T47D (cell line): ENCODE data around the gene ANGPTL2.
A peak's percentile ranks its signal among the peaks of the same experiment; 100 is the strongest.

ENCODE experiments used
- DNase-seq, 2 experiments: peaks; one replicate each; pipeline versions ENCODE4 v3.0.0 to v3.0.0-alpha.2; 2011 to 2012; ENCODE audit warnings: low read depth in 1 of 2, low spot score in 1 of 2
- JUND ChIP-seq: IDR thresholded peaks from 2 replicates; pipeline ENCODE4 v1.6.1; 2012; ENCODE audit warnings: low read depth
- in situ Hi-C: cut with HindIII; loops from 2 replicates; pipeline ENCODE4 v1.10.0; 2016; ENCODE audit warnings: low sequenced_read_pairs, low pct_unique_long_range_greater_than_20kb

The ANGPTL2 gene

DNA sequence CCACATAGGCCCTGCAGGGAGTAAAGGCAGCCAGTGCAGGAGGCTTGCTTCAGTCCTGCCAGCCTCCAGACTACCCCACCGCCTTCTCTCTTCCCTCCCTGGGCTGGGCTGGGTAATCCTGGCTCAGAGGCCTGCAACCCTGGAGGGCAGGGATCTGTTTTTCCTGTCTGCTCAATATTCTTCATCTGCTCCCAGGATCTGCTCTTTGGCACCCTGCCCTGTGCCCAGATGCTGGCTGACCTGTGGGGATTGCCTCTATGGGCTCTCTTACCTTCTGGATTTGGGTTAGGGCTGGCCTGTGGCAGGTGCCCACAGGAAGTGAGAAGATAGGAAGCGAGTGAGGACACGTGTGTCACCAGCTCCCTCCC lies 7.3 kb upstream of the ANGPTL2 start:
- no peak for TF ChIP-seq JUND
- in situ Hi-C loops: no loop called here
- no peak for DNase-seq

DNA sequence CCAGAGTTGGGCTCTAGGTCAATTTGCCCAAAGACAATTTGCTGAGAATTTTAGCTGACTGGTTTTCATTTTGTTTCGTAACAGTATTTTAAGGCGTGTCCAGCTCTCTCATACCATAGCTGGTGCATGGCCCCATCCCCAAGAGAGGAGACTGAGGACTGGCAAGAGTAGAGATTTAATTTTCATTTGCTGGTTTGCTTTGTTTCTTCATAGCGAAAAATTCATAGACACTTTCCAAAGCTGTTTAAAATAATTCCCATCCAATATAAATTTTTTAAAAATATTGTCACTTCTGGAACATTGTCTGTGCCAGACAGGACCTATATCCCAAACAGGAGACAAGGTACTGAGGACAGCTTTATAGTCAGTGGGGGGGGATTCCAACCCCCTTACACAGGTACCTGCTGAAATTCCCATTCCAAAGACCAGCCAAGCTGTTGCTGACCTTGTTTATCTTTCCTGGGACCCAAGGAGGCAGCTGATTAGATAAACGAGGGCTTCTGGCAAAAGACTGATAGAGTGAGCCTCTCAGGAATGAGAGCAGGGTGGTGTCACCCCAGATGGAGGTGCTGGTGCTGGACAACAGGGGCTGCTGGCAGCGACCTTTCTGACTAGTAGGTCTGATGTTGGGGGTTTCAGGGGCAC lies 6.8 kb upstream of the ANGPTL2 start:
- DNase-seq: no peak
- no peak for TF ChIP-seq JUND
- in situ Hi-C loops: no loop called here

DNA sequence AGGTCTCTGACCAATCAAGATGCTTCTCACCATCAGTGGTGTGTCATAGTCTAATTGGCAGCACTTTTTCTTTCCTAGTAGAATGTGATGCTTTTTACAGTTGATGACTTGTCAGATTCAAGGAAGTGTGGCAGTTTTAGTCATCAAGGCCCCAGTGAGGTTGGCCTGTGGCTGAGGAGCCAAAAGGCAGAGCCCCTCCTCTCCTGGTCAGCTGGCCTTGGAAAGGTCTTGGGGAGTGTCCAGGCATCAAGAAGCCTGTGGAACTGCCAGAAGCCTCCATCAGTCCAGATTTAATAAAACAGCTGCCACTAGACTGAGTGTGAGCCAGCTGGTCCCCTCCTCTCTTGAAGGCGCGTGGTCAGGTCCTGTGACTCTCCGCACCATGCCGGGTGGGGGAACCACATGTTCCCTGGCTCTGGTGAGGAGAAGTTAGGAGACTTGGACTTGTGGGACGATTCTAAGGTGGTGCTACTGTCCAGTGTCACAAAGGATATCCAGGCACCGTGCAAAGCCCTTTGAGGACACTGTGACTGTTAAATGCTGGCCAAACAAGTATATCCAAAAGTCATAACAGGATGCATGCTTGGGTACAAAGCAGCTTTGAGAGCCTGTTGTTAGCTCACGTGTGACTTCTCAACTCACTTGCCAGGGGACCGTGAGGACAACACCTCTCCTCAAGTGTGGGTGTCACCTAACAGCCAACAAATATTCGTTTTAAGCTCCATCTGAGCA lies 6.1 kb upstream of the ANGPTL2 start:
- in situ Hi-C loops: no loop called here
- peak in 1 of 2 experiments; percentile 20 for DNase-seq
- no peak for TF ChIP-seq JUND

DNA sequence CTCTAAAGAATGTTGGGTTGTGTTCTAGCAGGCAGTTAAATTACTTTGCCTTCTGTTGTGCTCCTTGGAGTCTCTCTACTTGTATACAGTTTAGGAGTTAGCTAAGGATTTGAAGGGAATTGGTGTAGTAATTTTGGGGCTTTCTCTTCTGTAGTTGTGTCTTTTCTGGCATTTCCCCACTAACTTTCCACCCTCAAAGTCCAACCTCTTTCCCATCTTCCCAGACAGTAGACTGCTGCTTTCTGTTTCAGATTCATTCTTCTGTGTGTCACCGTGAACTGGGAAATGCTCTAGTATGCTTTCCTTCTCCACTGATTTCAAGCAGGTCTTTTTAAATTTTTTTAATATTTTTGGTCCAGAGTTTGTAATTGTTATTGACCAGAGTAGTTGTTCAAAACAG lies 4.5 kb upstream of the ANGPTL2 start:
- no peak for TF ChIP-seq JUND
- no peak for DNase-seq
- in situ Hi-C loops: no loop called here

DNA sequence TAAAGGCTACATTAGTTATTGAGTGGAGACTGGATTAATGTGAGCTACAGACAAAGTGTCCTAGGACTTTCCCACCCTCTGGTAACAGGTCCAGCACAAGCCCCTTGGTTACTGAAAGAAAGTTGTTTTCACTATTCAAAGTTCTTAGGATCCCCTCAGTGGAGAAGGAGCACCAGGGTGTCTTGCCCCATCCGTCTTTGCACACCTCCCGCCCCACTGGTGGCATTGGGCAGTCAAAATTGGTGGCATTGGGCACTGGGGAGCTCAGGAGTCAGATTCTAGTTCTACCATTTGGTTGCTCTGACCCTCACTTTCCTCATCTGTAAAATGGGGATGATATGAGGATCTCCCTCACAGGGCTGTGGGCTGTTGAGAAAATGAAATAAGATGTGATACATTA lies 2.4 kb upstream of the ANGPTL2 start:
- in situ Hi-C loops: no loop called here
- TF ChIP-seq JUND: no peak
- no peak for DNase-seq

DNA sequence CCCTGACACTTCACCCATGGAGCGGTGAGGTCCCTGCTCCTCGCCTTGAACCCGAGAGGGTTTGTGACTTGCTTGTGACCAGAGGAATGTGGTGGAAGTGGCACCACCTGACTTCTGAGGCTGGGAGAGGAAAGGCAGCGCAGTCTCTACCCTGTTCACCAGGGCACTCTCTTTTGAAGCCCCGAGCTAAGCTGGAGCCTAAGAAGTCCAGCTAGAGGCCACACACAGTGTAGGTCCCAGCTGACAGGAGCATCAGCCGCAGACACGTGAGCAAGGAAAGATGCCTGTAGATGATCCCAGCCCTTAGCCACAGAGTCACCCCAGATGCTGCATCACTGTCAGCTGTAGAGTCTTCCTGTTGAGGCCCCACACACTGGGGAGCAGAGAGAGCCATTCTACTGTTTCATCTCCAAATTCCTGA lies 1.7 kb upstream of the ANGPTL2 start:
- TF ChIP-seq JUND: no peak
- no peak for DNase-seq
- in situ Hi-C loops: no loop called here

DNA sequence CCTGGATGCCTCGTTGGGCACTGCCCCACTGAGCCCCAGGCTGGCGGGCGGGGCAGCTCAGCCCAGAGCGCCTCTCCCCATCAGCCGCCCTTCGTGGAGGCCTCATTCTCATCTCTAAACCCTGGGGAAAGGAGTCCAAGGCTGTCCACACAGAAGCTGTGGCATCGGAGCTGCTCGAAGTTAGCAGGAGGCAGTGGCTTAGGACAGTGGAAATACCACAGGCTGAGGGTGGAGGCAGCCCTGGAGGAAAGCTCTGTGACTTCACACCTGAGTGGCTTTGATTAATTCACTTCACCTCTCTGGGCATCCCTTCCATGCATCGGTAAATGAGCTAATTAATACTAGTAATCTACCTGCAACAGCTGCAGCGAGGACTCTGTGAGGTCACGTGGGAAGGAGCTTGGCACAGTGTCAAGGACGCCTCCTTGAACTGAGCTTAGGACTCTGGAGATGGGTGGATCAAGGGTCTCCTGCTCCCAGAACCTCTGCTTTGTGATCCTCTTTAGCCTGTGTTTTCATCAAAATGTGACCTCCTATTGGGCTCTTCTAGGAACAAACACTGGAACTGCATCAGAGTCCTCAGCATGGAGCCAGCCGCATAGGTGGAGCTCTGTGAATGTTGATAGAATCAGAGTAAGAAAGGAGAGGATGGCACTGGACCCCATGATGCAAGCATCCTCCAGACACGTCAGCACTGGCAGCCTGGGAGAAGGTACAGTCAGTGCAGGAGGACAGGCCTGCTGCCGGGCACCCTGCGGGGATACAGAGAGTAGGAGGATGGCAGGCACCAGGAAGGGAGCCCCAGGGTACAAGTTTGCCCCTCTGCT lies 842 bp upstream of the ANGPTL2 start:
- no peak for TF ChIP-seq JUND
- in situ Hi-C loops: no loop called here
- DNase-seq: no peak

DNA sequence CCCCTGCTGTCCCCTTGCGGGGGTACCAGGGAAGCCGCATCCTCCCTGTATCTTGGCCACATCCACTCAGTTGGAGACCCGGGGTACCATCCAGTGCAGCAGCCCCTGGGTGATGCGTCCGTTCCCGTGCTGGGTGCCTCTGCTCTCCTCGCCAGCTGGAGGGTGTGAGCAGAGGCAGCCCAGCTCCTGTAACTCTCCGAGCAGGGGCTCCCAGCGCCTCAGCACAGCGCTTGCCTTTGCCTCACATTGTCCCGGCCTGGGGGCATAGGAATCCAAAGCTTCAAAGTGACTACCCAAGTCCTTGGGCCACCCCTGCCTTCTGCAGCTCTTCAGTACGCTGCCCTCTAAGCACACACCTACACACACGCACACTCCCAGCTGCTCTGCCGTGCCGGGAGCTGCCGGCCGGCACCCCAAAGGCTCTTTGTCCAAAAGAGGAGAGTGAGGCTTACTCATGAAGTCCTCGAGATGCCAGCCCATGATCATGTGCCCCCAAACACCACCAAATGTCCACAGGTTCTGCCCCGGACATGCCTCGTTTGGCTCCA lies 733 bp downstream of the ANGPTL2 start:
- TF ChIP-seq JUND: no peak
- no peak for DNase-seq
- in situ Hi-C loops: no loop called here

DNA sequence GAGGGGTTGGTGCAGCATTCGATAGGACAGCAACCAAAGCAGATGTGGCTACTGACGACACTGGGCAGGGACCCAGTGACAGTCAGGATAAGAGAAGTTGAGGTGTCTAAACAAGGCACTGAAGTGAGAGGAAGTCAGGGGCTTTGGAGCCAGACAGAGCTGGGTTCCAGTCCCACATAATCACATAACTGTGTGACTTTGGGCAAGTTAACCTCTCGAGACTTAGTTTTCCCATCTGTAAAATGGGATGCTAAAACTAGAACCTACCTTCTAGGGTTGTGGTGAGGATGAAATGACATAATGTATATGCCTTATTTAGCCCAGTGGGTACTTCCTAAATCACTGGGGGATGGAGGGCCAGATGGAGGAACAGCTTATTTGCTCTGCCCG lies 3.1 kb downstream of the ANGPTL2 start:
- in situ Hi-C loops: no loop called here
- no peak for DNase-seq
- no peak for TF ChIP-seq JUND

DNA sequence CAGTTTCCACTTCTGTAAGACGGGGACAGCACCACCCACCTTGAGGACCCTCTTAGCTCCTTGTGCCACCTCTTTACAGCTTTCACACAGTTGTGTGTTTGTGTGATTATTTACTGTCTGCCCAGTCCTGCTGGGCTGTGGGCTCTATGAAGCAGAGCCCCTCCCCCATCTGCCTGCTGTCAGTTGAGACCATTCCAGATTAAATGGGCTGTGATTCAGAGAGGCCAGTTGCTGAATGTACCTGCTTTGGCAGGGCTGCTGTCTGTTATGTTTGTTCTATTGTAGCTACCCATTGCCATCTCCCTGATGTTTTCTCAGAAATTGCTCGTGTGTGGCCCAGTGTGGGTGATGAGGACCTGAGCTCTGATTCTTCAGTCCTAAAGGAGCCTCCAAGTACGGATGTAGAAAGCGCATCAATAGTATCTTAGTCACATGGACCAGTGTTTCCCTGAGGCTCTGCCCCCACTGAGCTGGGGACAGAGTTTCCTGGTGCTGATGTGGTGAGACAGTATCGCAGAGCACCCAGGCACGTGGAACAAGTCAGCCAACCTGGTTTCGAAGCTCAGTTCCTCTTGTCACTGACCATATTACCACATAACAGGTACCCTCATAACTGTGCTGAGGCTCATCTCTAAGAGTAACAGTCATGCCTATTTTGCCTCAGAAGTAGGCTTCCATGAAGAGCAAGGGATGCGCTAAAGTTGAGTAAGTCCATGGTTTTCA lies 3.7 kb downstream of the ANGPTL2 start:
- no peak for DNase-seq
- in situ Hi-C loops: no loop called here
- no peak for TF ChIP-seq JUND

DNA sequence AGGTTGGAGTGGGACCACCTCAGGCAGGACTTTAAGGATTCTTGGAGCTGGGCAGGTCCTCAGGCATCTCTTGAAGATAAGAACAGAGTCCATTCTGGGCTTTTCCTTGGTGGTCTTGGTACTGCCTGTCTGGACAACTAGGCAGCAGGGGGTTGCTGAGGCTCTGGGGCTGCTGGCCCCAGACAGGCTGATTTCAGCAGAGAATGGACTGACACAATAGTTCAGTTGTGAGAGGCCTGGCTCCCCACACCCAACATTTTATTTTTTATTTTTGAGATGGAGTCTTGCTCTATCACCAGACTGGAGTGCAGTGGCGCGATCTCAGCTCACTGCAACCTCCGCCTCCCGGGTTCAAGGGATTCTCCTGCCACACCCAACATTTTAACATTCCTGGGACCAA lies 4.6 kb downstream of the ANGPTL2 start:
- DNase-seq: no peak
- no peak for TF ChIP-seq JUND
- in situ Hi-C loops: no loop called here

DNA sequence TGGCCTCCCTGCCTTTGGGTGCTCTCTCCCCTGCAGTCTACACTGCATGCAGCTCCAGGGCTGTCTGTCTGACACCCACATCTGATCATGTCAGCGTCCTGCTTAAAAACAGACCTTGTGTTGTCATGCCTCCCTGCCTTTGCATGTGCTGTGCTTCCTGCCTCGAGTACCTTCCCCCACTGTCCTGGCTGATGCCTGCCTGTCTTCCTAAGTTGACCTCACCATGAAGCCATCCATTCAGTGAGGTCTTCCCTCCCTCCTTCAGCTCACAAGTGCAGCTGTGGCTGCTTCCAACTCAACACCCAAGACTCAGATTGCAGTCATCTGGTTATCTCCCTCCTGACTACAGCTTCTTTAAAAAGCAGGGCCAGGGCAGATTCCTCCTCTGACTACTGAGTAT lies 5.5 kb downstream of the ANGPTL2 start:
- in situ Hi-C loops: no loop called here
- TF ChIP-seq JUND: no peak
- DNase-seq: no peak
